GM19463 (cell line): ENCODE results near the gene ATRIP.

Experiments used
- ATAC-seq: cut with Tn5 transposase; IDR thresholded peaks from one replicate; pipeline ENCODE4 v1.9.1; 2021; ENCODE audit warnings: mild to moderate bottlenecking, moderate library complexity; ENCODE audit not compliant: unreplicated experiment

Gene ATRIP

DNA sequence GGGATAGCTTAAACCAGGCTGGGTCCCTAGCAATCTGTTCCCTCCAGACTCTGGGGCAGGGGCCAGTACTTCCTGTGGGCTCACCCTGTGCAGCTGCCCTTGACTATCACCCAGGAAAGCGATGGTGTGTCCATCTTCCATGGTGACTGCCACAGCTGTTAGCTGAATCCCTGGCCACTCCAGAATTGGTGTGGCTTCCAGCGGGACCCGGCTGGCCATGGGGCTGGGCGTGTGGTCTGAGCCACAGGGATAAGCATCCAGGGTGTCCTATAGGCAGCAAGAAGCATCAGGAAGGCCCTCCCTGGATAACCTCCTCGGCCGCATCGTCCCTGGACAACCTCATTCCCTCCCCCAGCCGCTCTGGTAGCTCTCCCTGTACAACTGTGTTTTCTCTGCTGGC, 23.9 kb upstream of the ATRIP start:
- no peak for ATAC-seq

DNA sequence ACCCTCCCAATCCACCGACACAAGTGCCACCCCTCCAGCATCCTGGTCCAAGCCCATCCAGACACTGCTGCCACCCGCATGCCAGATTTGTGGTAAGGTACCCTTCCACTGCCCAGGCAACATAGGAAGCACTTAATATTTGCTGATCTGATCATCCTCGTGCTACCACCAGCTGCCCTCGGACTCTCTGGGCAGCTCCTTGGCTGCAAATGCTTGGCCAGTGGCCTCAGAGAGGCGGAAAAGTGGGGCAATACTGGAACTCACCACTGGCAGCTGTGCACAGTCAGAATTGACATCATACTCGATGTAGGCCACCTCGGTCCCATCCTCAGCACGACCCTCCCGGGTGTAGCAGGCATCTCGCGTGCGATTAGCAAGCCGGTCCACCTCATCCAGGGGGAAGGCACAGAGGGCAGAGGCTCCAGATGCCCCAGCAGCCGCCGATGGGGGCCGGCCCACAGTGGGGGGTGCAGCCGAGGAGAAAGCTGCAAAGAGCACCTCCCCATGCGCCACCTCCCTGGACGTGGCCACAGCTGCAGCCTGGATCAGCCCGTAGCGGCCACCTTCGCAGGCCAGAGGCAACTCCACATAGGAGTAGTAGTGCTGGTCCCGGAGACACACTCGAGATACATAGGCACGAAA, 23.2 kb upstream of the ATRIP start:
- ATAC-seq, result no peak

DNA sequence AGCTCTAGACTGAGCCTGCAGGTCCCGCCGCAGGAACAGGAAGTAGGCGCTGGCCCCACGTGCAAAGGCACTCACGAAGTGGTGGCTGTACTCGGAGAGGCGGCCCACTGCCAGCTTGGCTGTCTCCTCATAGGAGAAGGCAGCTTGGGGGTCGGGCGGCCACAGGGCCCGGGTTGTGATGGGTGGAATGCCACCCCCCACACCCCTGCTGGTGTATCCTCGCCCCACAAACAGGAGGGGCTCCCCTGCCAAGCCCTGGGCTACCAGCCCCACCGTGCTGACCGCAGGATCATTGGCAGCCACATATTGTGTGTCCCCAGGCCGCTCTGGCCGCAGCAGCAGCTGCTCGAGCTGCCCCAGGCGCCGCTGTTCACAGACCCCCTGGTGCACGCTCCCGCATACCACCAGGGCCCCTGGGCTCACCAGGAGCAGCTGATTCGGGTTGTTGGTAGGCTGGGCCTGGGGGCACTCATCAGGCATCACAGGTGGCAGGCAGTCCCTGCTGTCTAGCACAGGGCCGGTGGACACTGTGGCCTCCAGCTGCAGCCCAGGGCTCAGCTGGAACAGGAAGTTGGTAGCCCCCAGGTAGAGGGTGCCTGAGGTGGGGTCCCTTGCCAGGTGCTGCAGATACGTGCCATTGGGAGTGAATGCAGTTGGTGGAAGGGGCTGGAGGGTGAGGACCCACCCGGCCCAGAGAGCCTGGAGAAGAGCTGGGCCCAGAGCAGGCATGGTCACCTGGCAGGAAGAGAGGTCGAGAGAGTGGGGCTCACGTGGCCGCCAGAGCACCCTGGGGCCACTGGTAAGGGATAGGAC, 22.4 kb upstream of the ATRIP start:
- no peak for ATAC-seq

DNA sequence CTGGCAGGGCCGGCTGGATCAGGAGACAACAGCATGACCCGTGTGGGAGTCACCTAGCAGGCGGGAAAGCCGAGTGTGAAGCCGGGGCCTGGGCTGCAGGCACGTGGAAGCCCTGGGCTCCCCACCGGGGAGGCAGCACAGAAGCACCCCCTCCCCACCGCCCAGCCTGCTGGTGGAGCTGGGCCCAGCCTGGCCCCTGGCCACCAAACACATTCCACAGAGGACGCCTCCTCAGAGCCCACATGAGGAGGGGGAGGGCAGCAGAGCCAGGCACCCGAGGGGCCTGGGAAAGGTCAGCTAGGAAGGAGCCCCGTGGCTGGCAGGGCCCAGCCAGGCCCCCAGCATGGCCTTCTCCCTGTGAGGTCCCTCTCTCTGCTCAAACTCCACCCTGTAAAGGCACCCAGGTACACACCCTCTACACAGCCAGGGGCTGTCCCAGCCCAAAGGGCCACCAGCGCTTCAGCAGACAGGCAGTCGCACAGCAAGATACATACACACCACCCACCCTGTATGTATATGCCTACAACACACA, 21.2 kb upstream of the ATRIP start:
- ATAC-seq, result no peak

DNA sequence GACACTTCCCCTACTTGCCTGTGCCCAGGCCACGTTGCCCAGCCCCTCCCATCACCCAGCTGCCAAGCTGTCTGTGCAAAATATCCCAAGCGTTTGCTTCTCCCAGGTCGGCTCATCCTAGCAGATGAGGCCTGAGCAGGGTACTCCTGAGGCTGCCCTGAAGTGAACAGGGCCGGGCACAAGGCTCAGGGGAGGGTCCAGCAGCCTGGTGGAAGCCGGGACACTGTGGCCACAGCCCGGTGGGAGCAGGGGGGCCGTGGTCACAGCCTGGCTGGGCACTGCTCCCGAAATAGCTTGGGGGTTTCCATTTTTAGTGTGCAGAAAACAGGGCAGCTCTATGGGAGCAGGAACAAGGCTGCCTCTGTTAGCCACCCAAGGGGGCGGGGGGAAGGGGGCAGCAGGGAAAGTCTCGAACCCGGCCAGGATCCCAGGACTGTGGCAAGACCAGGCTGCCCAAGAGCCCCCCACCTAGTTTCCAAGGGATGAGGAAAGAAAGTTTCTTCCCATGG, 20.1 kb upstream of the ATRIP start:
- ATAC-seq, result no peak

DNA sequence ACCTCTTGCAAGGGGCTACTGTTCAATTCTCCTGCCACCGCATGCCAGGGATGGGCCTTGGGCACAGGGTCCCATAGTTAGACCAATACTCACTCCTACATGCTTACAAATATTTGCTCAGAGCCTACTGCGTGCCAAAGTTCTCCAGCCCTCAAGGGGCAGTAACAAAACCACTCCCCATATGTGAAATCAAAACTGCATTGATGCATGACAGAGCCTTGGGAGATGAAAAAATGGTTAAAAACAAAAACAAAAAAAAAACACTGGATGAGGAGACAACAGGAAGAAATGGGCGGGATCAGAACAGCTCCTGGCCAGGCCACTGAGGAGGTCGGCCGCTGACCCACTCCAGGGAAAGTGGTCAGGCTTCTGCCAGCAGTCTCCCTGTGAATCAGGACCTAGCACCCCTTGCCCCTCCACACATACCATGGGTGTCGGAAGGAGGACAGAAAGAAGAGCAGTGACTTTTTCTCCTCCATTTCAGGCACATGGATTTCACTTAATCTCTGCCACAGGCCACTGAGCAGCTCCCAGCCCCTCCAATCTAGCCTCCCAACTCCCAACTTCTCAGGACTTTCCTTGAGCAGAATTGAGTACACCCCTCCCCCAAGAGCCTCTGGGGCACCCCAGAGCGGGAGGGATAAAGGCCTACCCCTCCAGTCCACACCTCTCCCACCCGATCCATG, 19.4 kb upstream of the ATRIP start:
- ATAC-seq, result no peak

DNA sequence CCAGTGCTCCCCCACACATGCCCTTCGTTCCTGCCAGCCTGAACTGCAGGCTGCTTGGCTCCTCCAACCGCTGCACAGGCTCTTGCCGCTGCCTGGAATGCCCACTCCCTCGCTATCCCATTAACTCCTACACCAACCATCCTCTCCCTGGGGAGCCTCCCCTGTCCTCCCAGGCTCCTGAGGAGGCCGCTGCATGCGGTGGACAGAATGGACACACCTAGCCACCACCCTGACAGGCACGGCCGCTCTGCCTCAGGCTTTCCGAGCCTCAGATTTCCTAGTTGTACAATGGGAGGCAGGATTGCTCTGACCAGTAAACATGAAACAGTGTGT, 18.9 kb upstream of the ATRIP start:
- ATAC-seq, result no peak

DNA sequence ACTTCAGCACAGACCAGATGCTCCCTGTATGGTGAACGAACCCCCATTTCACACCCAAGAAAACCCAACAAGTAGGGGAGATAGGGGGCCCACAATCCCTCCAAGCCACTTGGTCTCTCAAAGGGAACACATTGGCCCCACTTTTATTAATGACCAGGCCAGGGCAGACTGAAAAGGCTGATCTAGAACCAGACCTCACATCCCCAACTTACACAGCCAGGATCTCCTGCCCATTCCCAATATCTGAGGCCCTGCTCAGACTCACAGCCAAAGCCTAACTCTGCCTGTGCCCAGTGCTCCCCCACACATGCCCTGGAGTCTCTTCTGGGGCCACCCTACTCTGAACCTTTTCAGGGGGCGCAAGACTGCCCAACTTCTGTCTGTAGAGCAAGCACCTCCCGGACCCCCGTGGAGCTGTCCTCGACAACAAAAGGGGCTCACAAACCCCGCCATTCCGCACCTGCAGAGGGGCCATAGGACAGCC, 18.4 kb upstream of the ATRIP start:
- ATAC-seq, result no peak

DNA sequence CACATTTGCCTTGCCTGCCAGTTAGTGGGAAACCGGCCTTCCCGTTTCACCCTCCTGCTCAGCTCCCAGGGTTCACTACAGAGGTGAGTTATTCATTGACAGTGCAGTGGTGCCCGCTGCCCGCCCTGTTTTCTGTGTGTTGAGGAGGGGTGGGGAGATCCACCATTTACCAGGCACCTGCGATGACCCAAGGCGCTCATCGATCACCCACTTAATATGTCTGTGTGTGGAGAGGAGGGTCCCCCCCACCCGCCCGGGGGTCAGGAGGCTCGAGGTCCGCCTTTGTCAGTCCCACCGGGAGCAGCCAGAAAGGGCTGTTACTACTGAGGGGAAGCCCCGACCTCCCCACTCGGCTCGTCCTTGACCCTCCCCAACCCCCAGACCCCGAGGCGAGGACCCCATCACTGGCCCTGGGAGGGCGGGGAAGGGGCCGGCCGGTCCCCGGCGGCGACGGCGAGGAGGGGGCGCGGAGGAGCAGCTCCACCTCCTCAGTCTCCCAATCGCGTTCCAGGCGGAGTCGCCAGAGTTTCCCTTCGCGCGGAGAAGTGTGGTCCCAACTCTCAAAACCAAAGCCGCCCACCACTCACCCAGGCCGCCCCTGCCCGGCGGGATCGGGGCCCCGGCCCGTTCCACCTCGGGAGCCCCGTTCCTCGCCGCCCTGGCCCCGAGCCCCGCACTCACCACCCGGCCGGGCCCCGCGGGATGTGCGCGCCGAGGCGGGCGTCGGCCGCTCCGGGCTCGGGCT, 17.8 kb upstream of the ATRIP start:
- peak; percentile 31 for ATAC-seq

DNA sequence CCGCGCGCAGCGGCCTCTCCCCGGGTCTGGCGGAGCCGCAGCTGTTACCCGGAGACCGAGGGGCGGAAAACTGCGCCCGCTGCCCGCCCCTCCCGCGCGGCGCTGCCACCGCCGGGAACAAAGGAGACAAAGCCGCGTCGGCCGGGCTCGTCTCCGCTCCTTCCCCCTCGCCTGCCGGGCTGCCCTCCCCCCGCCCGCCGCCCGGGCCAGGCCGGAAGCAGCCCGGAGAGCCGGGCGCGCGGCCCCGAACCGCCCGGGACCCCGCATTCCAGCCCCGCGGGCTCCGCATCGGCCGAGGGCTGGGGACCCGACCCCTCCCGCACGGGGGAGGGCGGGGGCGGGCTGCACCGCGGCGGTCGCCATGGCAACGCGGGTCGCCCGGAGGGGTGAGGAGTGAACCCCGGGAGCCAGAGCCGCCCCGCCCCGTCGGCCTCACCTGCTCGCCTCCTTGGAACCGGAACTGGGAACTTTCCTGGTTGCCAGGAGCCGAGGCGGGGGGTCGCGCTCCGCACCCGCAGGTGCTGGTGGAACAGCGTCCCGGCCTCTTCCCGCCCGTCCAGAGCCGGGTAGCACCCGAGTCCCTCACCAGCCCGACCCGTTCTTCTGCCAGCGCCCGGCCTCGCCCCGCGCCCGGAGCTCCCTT, 17.1 kb upstream of the ATRIP start:
- ATAC-seq, result peak; percentile 36

DNA sequence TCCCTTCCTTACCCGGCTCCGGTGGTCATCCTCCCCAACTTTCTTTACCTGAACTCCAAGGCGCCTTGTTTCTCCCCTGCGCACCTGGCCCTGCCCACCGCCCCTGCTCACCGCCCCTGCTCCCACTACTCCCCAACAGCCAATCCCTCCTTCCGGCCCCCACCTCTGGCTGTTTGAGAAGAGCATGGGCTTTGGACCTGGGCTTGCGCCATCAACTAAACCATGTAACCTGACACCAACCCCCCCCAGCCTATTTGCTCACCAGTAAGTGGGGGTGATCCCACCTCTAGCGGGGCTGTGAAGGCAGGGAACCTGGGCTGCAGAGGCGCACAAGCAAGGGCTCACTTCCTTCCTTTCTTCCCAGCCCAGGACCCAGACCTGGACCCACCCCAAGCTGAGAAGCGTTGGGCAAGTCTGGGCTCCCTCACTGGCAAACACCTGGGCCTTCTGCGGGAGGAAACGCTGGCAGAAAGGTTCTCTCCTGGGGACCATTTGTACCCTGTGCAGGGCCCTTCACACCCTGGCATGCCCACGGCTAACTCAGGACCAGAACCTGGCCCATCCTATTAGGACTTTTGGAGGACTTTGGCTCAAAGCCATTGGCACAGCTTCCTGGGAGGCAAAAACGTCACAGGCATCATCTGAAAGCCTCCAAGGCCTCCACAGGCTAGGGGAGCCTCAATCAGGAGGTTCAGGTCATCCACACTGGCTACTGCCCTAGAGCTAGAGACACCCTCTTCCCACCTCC, 16.4 kb upstream of the ATRIP start, which contains the start of gene PLXNB1:
PLXNB1 (minus strand) TSS at position 127 of the 748 bp plus-strand sequence. CDS start 5,475 bp downstream, outside the sequence.
- no peak for ATAC-seq

DNA sequence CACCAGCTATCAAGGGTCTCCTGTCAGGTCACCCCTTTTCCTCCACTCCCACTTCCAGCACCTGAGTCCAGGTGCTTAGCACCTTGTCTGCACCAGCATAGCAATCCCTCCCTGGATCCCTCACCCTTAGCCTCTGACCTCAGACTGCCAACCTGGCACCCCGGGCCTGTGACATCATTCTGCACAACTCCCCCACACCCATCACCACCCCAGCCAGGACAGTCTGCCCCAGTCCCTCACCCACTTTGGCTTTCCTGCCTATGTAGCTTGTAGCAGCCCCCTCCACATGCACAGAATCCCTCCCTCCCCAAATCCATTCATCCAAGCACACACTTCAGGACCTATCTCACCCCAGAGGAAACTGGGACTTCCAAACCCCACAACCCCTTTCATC, 15.8 kb upstream of the ATRIP start:
- ATAC-seq, result no peak

DNA sequence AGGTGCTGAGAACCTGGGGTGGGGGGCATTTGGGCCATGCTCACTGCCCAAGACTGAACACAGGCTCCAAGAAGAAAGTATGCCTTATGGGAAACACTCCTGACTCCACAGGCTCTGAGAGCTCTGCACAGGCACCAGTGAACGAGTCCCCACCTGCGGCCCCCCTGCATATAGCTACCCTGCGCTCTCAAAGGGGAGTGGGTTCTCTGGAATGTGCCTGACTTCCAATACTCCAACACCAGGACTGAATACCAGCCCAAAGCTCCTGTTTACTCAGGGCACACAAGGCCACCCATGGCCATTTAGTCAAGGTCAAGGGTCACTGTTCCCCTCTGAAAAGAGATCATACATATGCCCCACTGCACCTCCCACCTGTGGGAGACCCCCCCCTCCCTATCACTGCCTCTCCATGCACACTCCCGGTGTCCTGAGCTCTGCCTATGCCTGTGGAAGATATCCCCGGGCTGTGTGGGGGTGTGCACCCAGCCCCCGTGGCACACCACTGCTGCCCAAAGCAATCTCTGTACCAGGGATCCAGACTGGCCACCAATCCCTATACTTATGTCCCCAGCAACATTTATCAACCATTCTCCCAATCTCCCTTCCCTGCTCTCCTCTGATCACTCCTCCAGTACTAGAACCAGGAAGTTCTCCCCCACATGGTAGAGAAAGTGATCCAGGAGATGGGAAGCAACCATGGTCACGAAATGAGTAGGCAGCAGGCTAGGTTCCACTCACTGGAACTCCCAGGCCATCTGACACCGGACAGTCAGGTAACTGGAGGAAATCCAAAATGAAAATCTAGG, 15.1 kb upstream of the ATRIP start:
- ATAC-seq, result no peak

DNA sequence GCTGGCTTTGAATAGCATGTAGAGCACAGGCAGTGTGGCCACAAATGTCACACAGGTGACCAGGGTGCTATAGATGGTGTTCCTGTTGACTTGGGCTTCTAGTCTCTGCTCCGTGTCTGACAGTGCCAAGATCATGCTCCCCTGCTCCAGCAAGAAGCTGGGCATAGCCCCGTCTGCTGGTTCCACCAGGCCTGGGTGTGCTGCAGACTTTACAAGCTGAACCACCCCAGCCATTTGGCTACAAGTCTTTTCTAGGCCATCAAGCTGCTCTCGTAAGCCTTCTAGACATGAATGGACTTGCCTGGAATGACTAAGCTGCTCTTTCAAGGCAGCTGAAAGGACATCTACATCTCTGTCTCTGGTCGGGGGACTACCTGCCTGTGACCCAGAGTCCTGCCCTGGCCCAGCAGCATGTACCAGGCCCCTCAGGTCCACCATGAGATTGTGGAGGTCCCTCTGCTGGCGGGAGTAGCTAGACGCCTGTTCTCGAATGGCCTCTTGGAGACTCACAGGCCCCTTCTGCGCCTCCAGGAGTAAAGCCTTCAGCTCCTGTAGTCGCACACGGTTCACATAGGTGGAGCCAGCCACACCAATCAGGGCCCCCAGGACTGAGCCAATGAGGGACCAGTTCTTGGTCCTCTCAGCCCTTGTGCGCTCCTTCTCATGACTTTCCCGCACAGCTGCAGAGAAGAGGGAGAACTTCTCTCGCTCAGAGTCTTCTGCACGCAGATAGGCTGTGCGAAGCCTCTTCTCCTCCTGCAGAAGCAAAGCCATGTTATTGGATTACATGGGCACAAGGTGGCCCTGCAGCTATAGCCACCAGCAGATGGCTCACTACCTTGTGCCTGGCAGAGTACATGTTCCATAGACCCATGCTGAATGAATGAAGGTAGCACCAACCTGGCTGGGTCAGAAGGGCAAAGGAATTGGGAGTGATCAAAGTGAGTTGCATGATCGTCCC, 13.8 kb upstream of the ATRIP start:
- ATAC-seq, result no peak

DNA sequence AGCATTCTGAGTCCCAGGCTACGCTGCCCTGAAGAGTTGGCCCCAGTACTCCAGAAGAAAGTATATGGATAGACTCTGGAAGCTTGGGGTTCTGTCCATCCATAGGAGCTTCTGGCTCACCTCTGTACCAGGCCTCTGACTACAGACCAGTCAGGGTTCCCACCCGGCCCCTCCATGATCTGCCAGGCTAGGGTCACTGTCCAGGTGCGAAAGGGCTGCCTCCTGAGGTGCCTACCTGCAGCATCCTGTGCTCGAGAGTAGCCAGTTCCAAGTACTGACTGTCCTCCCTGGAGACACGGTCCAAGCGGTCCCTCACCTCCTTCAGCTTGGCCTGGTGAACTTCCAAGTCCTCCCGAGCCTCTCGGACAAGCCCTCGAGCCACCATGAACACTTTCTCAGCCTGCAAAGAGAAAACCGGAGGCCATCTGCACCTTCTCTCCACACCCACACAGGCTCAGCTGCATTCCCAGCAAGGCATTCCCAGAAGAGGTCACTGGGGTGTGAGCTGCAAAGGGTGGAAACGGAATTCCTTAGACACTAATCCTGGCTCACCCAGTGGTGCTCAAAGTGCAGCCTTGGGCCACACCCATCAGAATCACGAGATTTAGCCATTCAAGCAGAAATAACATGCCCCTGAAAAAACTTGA, 12.9 kb upstream of the ATRIP start:
- no peak for ATAC-seq

DNA sequence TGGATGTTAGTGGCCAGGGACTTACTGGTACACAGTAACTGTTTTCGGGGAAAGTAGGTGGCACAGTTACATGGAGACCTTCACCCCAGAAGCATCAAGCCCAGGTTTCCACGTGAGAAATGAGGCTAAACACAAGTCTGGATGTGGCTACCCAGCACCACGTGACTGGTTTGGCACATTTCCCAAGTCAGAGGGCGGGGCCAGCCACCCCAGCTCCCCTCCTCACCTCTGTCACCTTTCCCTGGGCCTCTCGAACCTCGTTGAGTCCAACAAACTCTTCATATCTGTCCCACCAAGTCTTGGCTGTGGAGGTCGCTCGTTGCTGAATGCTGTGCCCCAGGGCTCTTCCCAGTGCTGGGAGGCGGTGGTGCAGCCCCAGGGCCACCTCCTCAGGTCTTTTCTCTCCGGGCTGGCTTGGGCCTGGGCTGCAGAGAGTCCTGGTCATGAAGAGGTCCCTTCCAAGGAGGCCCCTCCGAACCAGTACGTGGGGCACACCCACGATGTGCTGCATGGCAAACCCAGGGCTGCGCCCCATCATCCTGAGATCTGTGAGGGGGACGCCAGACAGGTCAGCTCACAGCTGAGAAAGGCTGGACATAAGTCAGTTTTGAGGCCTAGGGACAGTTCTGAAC, 11.8 kb upstream of the ATRIP start:
- ATAC-seq, result no peak

DNA sequence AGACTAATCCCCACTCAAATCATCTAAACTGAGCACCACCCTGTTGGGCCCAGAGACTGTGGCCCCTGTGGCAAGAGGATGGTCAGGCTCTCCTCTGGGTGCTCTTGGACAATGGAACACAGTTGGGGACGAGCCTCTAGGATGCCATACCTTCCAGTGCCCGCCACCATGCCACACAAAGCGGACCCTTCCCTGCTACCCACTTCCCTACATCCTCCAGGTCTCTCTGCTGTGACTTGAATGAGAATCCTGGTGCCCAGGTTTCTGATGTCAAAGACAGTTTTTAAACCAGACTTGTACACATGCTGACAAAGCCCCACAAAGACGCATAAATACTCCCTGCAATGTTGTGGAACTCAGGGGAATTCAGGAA, 11.3 kb upstream of the ATRIP start:
- ATAC-seq, result no peak
